Activated CD4-positive, CD25-positive, alpha-beta regulatory T cell treated with anti-CD3 and anti-CD28 coated beads, Interleukin-2, amount 50 U/mL, for 16 hours (primary cell): ENCODE results near the gene TMA7B.

Source experiments
- DNase-seq: peaks from one replicate; pipeline ENCODE4 v3.0.0-alpha.2; 2020; ENCODE audit warnings: low read depth, low spot score

Gene TMA7B

GRCh38 chr22:40001106-40001505, 40.9 kb downstream of the TMA7B start:
- DNase-seq: no peak

DNA sequence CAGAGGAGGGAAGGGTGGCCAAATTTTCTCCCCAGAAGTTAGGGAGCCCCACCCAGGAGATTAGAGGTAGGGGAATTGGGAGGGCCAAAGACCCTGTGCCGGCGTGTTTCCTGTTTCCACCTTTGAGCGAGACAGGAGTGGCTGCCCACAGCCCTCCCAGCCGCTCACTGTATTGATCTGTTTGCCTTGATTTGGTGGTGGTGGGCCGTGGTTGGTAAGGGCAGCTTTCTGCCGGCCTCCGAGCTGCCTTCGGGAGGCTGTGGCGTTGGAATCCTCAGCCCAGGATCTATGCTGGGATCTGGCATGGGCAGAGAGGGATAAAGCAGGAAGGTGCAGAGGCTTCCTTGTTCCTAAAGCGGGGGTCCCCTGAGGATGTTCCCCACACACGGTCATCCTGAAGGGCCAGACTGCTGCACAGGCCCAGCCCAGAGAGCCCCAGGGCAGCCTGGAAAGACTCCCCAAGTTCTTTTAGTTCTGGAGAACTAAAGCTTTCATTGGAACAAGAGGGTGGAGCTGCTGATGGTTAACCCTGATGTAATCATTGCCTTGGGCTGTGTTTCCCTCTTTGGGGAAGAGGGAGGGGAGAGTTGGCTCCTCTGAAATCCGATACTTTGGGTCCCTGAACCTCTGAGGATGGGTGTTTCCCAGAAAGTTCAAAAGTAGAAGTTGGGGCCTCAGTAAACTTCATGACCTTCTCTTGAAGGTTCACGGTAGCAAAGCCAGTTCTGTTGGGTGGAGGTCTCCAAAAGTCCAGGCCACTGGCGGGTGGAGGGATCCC, 41.8 kb downstream of the TMA7B start:
- DNase-seq: no peak

DNA sequence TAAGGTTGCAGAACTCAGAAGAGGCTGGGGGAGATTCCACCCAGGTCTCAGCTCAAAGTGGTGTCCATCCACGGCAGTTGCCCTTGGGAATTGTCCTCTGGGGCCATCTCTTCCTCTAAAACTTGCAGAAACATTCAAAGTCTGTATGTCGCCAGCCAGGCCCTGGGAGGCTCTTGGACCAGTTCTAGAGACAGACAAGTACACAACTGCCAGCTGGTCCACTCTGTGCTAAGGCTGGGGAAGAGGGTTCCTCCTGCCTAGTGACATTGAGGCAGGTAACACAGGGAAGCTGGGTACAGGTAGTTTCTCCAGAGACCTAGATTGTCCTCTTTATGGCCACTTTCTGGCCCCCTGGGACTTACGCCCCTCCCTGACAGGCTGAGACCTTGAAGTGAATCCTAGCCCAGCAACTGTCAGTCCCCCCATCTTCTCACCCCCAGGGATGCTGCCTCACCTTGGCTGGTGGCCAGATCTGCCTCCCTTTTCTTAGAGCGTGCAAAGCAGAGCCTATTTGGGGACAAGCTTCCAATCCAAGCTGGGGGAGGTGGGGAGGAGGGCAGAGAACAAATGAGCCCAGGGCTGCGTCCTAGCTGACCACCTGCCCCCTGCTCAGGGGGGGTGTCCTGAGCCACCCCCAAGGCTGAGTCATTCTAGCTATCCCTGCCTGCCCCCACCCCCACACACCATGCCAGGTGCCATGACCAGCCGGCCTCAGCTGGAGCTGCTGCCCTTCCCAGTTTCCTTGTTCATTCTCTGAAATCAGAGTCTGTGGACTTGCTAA, 42.9 kb downstream of the TMA7B start:
- DNase-seq: no peak

DNA sequence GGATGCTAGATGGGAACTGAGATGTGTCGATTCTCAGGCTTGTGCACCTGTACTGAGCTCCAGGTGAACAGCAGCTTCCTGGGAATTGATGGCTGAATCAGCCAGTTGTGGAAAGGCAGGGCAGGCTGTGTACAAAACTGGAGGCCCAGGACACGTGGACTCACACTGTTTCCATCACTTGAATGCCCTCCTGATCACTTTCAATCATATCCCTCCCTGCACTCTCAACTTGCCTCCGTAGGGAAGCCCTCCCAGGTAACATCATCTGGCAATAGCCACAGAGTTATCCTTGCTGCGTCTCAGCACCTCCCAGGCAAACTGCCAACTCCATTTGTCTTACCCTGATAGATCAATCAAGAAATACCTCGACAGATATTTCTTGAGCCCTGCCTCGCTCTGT, 44.6 kb downstream of the TMA7B start:
- DNase-seq: no peak

DNA sequence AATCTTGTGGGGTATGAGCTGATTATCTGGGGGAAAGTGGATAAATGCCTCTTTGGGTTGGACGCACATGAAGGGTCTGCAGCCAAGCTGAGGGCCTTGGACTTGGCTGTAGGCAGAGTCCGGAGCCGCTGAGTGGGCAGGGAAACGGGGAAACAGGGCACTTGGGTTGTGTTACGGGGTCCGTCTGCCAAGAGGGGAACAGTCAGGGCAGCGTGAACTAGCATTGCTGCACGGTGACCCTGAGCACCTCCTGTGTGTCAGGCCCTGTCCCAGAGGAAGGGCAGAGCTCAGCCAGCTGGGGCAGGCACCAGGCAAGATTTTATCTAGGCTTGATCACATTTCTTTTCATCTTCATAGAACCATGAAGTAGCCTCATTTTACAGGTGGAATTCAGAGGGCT, 46.4 kb downstream of the TMA7B start:
- no peak for DNase-seq

DNA sequence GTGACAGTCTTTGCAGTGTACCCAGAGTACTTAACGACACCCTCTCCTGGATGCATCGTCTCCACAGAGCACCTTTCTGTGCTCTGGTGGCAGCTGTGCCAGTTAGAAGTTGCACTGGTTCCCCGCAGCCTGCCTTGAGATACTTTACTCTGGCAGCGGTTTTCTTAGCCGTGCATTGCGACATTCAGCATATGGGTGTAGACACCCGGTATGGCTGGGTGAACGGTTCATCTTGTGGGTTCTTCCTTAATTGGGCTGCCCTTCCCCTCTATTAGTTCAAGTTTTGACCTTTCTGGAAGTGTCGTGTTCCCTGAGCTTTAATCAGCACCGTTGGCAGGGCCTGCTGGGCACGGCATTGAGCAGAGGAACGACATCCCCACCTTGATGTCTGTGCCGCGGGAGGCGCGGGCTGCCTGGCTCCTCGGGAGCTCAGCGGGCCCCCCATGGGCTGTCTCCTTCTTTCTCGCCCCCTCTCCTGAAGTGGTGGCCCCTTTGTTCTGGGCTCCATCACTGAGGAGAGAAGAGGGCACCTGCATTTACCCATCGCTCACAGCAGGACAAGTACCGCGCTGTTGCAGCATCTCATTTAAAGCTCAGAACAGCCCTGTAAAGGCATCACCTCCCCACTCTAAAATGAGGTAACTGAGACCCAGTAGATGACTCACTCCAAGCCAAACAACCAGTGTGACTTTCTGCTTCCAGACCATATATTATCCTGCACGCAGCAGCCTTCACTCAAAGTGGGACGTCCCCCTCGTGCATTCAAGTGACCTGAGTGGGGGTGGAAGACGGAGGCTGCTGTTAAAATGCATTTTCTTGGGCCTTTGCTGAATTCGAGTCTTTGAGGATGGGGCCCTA, 47.9 kb downstream of the TMA7B start:
- no peak for DNase-seq

- no peak for DNase-seq
Measured at GRCh38 chr22:40008726-40009291, 48.6 kb downstream of the TMA7B start.

DNA sequence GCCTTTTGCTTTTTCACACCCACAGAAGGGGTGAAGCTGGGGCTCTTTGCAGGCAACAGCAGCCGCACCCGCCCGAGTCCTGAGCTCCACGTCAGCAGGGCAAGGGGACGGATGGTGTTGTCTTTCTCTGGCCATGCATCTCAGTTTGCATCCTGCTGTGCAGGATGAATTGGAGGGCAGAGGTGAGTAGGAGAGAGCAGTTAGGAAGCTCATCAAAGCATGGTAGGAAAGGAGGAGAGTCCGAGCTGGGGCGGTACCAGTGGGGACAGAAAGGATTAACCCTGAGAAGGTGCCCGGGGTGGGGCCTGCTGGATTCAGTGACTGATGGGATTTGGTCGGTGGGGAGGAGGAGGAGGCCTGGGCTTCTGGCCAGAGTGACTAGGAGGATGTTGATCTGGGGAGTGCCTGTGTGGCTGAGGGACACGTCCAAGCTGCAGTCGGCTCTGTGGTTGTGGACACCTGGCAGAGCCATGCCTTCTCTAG, 49.1 kb downstream of the TMA7B start:
- DNase-seq: no peak

- DNase-seq: no peak
Measured at GRCh38 chr22:40009951-40010671, 49.9 kb downstream of the TMA7B start.

GRCh38 chr22:40010746-40011145, 50.5 kb downstream of the TMA7B start:
- DNase-seq: no peak
